Adrenal gland (tissue), 5 donors: ENCODE measurements around the gene MICAL3.

Source experiments
- CTCF ChIP-seq, 6 experiments: fragments of 450-650 bp in 4 of 6; fragments of 200-600 bp in 2 of 6; sonication (generic) in 1 of 6; IDR thresholded peaks; 1 replicate in 5 of 6; 2 replicates in 1 of 6; pipeline versions ENCODE4 v1.5.1 to v1.8.0; 2016 to 2021; ENCODE audit warnings: antibody characterized with exemption in 6 of 6, mild to moderate bottlenecking in 2 of 6, moderate library complexity in 1 of 6
- POLR2A ChIP-seq, 2 donors: fragments of 450-650 bp; IDR thresholded peaks; one replicate each; pipeline ENCODE4 v1.6.1; 2017; ENCODE audit warnings: antibody characterized with exemption in 2 of 2, mild to moderate bottlenecking in 2 of 2, moderate library complexity in 1 of 2
- donor health status: DM: no; HTN: no; CAD: no.

GRCh38 chr22:17780741-17781318 is 243.5 kb downstream of the MICAL3 start:
- TF ChIP-seq POLR2A (IDR thresholded peaks at IDR 0.05): no peak
- no peak for TF ChIP-seq CTCF (IDR thresholded peaks at IDR 0.05)
